ENCODE measurements around the gene MORF4L1. TPM values are rescaled to one million over a fixed set of nuclear protein-coding genes. Genes with fewer than 3 reads are reported as not detected.

The MORF4L1 gene
- total and polyA plus RNA-seq, 5 experiments from 2014 or later = 271 to 320 (median 298) TPM

Other genes with a start within 250 kb of the MORF4L1 start
- gene CHRNB4, start 231.7 kb upstream of the MORF4L1 start, total RNA-seq = not detected
- gene CHRNB4, start 231.7 kb upstream of the MORF4L1 start, polyA plus RNA-seq = not detected
- gene ADAMTS7, start 61.4 kb upstream of the MORF4L1 start, total RNA-seq = under 1 TPM; 0.16 to 0.31 TPM
- gene ADAMTS7, start 61.4 kb upstream of the MORF4L1 start, polyA plus RNA-seq = not detected
- 1 to 10 TPM; 6.5 to 7.9 TPM for gene CTSH, start 72.2 kb downstream of the MORF4L1 start, total RNA-seq
- gene CTSH, start 72.2 kb downstream of the MORF4L1 start, polyA plus RNA-seq = 1 to 10 TPM; 3.6 to 5.8 (median 4.7) TPM
- gene RASGRF1, start 217.9 kb downstream of the MORF4L1 start, total RNA-seq = under 1 TPM in 1 of 2 experiments, not detected in 1; 0.14 TPM
- not detected for gene RASGRF1, start 217.9 kb downstream of the MORF4L1 start, polyA plus RNA-seq

Measured in naive thymus-derived CD8-positive, alpha-beta T cell (primary cell).